Colonic mucosa (tissue), 4 donors: Measurements from ENCODE around the gene WWOX. TPM values are rescaled to one million over a fixed set of nuclear protein-coding genes. Genes with fewer than 3 reads are reported as not detected.

ENCODE experiments used
- DNase-seq: peaks from one replicate; pipeline ENCODE4 v3.0.0-alpha.2; 2020
- H3K27ac ChIP-seq: fragments of 200-600 bp; one replicate; pipeline ENCODE4 v1.8.0; 2021
- H3K27me3 ChIP-seq: fragments of 200-600 bp; one replicate; pipeline ENCODE4 v1.8.0; 2021
- H3K36me3 ChIP-seq: fragments of 200-600 bp; one replicate; pipeline ENCODE4 v1.8.0; 2021
- H3K4me1 ChIP-seq: fragments of 200-600 bp; one replicate; pipeline ENCODE4 v1.8.0; 2021; ENCODE audit warnings: mild to moderate bottlenecking
- H3K4me3 ChIP-seq: fragments of 200-600 bp; one replicate; pipeline ENCODE4 v1.8.0; 2021
- H3K9ac ChIP-seq, 2 donors: one replicate each; pipeline ENCODE4 v1.7.0; 2013; ENCODE audit warnings: control low read depth in 2 of 2, low read depth in 2 of 2, low read length in 2 of 2
- H3K9me3 ChIP-seq: fragments of 200-600 bp; one replicate; pipeline ENCODE4 v1.8.0; 2021
- CTCF ChIP-seq: fragments of 200-600 bp; IDR thresholded peaks from one replicate; pipeline ENCODE4 v1.8.0; 2022; ENCODE audit warnings: antibody characterized with exemption, mild to moderate bottlenecking
- intact Hi-C: fragments of 100-400 bp; cut with DNase I; formaldehyde crosslinking; loops from one replicate; pipeline ENCODE4 v1.14.1; 2022
- total RNA-seq, 2 donors: library from RNA; stranded (reverse); fragmentation: NEBNext Ultra II Directional in 1 of 2; extraction: Animal tissue kit (Norgen Biotek cat#: 25700) in 1 of 2; gene quantifications; one replicate each; pipeline ENCODE4 v1.2.1, GENCODE V29; 2021
- donor health status: healthy.
- donor health status: DM: no; HTN: no; CAD: no.
- donor health status: DM: no; HTN: no; CAD: no.

The WWOX gene
- total RNA-seq, 2 donors from 2014 or later = 7.2 to 11.0 TPM

GRCh38 chr16:78142788-78143187 is 43.3 kb downstream of the WWOX start:
- TF ChIP-seq CTCF = no peak
- Histone ChIP-seq H3K9me3 (no peaks in the 10 kb centered on the region), H3K4me3 (no peak overlapping the region), H3K36me3 (no peaks in the 10 kb centered on the region), H3K9ac (no peak overlapping the region), H3K27me3 (no peaks in the 10 kb centered on the region), H3K27ac (no peak overlapping the region), H3K4me1 (no peaks in the 10 kb centered on the region)
- no peak for DNase-seq
- intact Hi-C loops = no loop called here

GRCh38 chr16:78146807-78147206 is 47.4 kb downstream of the WWOX start:
- DNase-seq = no peak
- Histone ChIP-seq H3K4me3 (no peak overlapping the region), H3K27me3 (no peaks in the 10 kb centered on the region), H3K27ac (no peak overlapping the region), H3K4me1 (no peaks in the 10 kb centered on the region), H3K36me3 (no peaks in the 10 kb centered on the region), H3K9ac (no peak overlapping the region), H3K9me3 (no peaks in the 10 kb centered on the region)
- TF ChIP-seq CTCF = no peak
- intact Hi-C loops = no loop called here

GRCh38 chr16:78147911-78148401 is 48.5 kb downstream of the WWOX start:
- H3K36me3 ChIP-seq = no peaks in the 10 kb centered on the region
- TF ChIP-seq CTCF = no peak
- intact Hi-C loops = no loop called here
- no peak overlapping the region for H3K9ac ChIP-seq
- no peaks in the 10 kb centered on the region for H3K4me1 ChIP-seq
- H3K4me3 ChIP-seq = no peak overlapping the region
- no peaks in the 10 kb centered on the region for H3K27me3 ChIP-seq
- no peaks in the 10 kb centered on the region for H3K9me3 ChIP-seq
- no peak overlapping the region for H3K27ac ChIP-seq
- DNase-seq = no peak

GRCh38 chr16:78150233-78150632 is 50.8 kb downstream of the WWOX start:
- no peak overlapping the region for H3K27ac ChIP-seq
- H3K4me3 ChIP-seq = no peak overlapping the region
- H3K36me3 ChIP-seq = no peaks in the 10 kb centered on the region
- intact Hi-C loops = no loop called here
- no peak for DNase-seq
- no peaks in the 10 kb centered on the region for H3K27me3 ChIP-seq
- H3K9me3 ChIP-seq = no peaks in the 10 kb centered on the region
- no peak for TF ChIP-seq CTCF
- H3K4me1 ChIP-seq = no peaks in the 10 kb centered on the region
- H3K9ac ChIP-seq = no peak overlapping the region

- intact Hi-C loops = no loop called here
- Histone ChIP-seq H3K4me3 (no peak overlapping the region), H3K9ac (no peak overlapping the region), H3K27me3 (no peaks in the 10 kb centered on the region), H3K4me1 (no peaks in the 10 kb centered on the region), H3K9me3 (no peaks in the 10 kb centered on the region), H3K27ac (no peak overlapping the region), H3K36me3 (no peaks in the 10 kb centered on the region)
- DNase-seq = no peak
- TF ChIP-seq CTCF = no peak
Observed at GRCh38 chr16:78154729-78155461, 55.4 kb downstream of the WWOX start.
